ENCODE measurements around the gene METTL3.

DNA sequence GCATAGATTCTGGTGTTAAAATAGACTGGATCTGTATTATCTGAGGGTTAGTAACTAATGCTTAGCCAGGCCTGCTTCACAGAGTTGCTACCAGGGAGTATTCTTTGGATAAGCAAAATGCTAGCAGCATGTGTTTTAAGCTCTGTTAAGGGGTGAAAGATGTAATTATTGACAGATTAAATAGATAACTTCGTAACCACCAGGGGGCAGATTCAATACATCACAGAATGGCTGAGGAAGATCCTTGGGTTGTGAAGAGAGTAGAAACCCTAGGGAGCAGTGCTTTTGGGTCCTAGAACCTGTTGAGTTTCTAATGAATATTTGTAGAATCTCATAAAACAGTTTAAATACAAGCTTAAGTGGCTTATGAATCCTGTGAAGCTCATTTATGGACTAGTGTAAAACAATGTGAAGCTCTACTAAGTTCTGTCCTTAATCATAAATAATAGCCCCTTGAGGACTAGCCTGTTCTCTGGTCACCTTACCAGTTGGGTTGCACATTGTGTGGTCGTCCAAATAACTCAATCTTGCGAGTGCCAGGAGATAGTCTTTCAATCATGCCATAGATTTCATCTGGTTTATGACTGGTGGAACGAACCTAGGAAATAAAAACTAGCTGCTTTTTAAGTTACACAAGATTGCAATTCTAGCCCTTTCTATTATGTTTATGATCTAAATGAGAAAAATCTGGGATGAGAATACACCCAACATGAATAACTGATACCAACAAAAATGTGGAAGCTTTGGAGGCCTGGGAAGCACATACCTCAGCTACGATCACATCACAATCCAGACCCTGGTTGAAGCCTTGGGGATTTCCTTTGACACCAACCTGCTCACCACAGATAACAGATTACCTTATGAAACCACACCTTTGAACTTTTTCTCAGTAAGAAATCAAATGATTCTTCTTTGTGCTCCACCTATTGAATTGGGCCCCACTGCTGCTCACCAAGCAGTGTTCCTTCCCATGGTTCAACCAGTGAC lies 12.3 kb downstream of the METTL3 start:
- TF ChIP-seq POLR2A (IDR thresholded peaks at IDR 0.05; ENCODE audit: low read length) = no peak
- TF ChIP-seq GATA1 (IDR thresholded peaks at IDR 0.05; ENCODE audit: low read depth, low read length) = no peak
